NCI-H2171 (cell line): ENCODE results near the gene JPH3.
A peak's percentile ranks its signal among the peaks of the same experiment; 100 is the strongest.
"Not testable (repeated sequence)": the region's sequence is repeated elsewhere in the genome, so short reads cannot be mapped to it uniquely, and the experiment has no call there.

Source experiments
- DNase-seq: peaks from one replicate; lab custom pipeline; 2025; lab: John Stamatoyannopoulos, UW

JPH3 gene

DNA sequence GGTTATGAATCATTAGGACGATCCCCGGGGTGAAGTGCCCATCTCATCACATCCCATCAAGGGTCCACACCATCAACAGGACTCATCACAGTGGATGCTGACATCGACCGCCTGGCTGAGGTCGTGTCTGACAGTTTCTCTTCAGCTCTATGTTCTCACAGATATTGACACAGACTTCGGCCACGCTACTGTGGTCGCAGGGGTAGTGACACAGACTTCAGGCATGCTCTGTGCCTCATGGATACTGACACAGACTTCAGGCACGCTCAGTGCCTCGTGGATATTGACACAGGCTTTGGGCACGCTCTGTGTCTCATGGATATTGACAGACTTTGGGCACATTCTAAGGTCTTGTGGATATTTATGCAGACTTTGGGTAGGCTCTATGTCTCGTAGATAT is 113.3 kb downstream of the JPH3 start:
- DNase-seq = no peak

DNA sequence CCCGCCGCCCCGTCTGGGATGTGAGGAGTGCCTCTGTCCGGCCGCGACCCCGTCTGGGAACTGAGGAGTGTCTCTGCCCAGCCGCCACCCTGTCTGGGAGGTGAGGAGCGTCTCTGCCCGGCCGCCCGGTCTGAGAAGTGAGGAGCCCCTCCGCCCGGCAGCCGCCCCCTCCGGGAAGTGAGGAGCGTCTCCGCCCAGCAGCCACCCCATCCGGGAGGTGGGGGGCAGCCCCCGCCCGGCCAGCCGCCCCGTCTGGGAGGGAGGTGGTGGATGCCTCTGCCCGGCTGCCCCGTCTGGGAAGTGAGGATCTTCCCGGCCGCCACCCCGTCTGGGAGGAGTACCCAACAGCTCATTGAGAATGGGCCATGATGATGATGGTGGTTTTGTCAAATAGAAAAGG is 116.5 kb downstream of the JPH3 start:
- not testable (repeated sequence) for DNase-seq

DNA sequence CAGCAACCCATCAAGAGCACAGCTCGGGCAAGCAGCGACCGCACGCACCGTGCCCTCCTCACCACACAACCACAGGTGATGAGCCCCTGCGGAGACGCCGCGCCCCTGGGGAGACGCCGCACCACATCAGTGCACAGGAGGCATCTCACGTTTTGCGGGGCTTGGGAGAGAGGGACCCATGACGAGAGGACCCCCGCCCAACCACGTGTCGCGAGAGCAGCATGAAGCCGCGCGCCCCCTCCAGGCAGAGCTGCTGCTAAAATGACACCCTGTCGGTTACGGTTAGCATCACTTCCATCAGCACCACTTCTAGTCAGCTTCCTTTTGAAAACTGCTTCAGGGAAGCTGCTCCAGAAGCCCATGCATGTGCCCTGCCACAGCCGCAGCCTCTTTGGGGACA is 118.1 kb downstream of the JPH3 start:
- DNase-seq = no peak

DNA sequence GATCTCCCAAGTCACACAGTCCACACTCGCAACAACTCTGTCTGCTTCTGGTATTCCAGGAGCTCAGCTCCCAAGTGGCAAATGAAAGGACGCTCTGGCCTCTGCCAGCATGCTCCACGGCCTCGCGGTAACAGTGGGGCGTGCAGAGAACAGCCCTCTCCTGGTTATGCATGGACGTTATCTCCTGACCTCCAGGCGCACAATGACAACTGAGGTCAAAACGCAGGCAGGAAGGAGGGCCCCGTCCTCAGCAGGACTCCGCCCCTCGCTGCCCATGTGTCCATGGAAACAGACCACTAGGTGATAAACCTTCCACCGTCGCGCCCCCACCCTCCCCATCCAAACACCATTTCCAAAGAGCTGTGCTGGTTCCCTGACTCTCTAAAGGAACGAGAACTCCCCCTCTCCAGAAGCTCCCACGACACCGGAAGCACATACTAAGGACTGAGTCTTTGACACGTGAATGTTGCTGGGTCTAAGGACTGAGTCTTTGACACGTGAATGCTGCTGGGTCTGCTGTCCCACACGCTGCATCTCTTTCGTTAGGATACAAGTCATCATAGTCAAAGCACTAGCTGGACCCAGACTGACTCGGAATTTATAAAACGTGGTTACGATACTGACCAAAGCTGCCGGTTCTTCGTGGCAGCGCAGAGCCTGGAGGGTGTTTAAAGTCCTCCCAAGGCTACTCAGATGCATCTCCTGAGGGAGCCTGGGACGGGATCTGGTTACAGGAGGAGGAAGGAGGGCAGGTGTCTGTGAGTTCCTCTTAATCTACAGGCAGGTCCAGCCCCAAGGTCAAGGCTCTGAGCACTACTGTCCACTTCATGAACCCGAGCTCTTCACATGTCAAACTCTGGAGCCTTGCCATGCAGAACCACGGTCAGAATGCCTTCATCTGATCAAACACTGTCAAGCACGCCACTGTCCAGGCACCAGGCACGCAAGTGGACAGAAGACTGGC is 119.6 kb downstream of the JPH3 start:
- no peak for DNase-seq

DNA sequence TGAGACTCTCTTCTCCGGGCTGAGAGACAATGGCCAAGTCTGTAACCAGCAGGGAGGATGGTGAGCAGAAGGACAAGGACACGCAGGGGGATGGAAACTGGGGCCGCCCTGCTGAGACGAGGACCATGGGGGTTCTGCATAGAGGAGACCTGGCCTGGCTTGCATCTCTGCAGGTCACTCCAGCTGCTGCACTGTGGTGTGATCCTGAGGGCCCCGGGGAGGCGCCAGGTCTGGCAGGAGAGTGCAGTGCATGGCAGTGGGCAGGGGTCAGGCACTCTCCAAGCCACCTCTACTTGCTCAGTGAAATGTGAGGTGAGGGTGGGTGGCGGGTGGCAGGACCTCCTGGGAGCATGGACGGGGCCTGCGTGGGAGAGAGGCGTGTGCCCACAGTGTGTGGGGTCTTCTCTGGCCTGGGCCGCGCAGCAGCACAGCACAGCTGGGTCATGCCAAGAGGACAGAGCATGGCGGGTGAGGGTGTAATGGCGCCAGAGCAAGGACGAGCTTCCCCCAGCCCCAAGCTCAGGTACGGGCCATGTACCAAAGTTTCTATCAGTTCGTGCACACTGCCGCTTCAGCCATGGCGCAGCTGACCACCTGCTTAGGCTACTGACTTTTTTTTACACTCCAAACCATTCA is 120.4 kb downstream of the JPH3 start:
- DNase-seq = no peak

DNA sequence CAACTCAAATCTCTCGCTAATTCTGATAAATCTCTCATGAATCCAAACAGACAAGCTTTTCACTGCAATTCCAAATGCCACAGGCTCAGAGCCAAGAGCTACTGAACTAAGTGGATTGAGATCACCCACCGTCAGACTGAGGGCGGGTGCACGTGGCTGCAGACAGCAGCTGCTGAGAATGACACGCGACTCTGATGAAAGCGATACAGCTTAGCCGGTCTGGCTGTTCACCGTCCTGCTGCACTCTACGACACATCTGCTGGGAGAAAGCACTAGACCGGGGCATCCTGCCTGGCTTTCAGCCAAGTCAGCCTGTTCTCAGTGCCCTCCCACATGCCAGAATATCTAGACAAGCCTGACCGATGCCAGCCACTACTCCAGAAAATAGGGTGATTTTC is 120.9 kb downstream of the JPH3 start:
- peak; percentile 91 for DNase-seq

DNA sequence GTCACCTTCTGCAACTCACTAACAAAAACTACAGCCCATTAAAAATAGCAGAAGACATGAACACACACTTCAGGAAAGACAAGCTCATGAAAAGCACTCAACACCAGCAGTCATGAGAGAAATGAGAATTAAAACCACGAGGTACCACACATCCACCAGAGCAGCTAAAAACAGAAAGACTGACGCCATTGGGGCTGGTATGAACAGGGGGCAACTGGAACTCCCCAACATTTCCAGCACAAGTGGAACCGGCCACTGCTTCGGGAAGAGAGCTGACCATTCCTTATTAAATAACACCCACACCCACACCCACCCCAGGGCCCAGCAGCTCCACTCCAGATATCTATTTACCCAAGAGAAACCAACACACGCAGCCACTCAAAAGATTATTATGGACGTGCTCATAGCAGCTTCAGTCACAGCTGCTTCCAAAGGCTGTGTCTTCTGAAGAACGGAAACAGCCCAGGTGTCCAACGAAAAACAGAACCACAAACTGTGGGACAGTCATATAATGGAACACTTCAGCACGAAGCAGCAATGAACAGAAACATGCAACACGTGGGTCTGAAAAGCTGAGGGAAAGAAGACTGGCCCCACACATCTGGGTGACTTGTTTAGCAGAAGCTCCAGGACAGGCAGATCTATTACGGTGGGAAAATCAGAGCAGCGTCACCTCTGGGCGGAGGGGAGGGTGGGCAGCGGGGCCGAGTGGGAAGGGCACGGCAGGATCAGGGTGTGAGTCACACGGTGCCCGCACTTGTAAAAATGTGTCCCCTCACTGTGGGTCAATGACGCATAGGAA is 122.4 kb downstream of the JPH3 start:
- no peak for DNase-seq

DNA sequence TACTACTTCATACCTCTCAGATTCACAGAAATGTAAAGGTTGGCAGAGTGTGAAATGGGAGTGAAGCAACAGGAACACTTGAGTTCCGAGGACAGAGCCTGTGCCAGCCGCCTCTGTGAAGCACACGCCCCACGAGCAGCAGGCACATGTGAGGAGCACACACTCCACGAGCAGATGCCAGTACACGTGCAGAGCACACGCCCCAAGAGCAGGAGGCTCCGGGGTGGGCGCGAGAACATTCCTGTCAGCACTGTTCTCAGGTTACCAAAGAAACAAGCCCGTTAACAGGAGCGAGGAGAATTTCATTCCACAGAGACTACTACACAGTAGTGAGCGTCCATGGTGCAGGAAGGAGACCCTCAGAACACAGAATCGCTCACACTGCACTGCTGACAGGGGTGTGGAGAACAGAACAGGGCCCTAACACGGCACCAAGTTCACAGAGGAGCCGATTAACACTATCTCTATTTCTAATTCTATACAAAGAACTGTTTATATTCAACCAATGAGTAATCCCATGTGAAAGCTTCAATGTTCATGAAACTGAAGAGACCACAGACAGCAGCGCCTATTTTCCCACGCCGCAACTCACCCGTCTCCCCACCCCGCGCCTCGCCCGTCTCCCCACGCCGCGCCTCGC is 123.4 kb downstream of the JPH3 start:
- DNase-seq = no peak

DNA sequence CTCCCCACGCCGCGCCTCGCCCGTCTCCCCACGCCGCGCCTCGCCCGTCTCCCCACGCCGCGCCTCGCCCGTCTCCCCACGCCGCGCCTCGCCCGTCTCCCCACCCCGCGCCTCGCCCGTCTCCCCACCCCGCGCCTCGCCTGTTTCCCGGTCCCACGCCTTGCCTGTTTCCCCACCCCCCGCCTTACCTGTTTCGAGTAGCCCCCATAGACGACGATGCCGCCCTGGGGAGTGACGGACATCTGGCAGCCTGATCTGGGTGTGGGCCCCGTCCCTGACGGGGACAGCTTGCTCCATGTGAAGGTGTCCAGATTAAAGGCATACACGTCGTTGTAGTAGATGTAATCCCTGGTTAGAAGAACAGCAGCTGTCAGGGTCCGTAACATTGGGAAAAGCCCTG is 124.3 kb downstream of the JPH3 start:
- not testable (repeated sequence) for DNase-seq

DNA sequence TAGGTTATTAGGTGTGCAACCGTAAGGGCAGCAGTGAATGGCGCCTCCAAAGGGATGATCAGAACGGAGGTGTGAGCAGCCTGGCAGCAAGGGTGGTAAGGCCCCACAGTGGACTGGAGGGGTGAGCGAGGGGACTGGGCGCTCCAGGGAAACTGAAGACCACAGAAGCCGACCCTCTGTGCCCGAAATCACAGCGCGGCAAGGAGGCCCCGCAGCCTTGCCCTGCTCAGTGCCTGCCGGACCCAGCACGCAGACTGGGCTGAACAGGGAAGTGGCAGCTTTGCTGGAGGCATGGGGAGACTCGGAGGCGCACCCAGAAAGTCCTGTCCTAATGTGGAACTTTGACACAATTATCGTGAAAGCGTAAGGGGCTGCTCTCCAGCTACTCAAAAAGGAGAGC is 125.0 kb downstream of the JPH3 start:
- no peak for DNase-seq

DNA sequence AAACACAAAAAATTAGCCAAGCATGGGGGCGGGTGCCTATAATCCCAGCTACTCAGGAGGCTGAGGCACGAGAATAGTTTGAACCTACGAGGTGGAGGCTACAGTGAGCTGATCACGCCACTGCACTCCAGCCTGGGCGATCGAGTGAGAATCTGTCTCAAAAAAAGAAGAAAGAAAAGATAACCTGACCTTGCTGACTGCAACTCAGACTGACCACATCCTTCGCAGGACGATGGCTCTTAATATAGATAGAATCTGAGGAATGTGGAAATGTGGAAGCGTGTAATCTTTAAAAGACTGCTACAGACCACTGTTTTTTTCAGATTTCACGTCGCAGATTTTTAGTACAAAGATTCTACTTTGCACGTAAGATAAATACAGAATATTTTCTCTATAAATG is 125.7 kb downstream of the JPH3 start:
- DNase-seq = no peak

DNA sequence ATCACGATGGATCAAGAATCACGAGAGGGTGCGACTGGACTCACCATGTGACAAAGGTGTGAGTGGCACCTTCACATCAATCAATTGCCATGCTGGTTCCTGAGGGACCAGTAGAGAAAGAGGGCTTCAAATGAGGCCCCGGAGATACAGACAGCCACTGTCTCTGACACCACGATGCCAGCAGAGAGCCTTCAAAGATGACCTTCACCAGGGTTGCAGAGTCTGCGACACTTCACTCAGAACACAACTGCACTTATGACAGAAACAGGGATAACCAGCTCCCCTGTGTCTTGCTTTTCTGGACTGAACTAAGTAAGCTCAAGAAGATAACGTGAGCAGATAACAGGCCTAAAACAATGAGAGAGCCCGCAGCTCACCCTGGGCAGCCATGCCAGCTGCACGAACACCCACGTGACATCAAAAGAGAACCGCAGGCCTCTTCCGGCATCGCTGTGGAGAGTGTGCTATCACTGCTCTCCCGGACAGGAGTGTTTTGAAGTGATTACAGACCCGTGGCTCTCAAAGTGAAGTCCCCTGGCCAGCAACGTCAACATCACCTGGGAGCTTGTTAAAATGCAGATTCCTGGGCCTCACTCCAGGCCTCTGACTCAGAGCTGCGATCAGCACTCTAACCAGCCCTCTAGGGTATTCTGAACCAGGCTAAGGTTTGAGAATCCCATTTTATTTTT is 127.1 kb downstream of the JPH3 start:
- no peak for DNase-seq

DNA sequence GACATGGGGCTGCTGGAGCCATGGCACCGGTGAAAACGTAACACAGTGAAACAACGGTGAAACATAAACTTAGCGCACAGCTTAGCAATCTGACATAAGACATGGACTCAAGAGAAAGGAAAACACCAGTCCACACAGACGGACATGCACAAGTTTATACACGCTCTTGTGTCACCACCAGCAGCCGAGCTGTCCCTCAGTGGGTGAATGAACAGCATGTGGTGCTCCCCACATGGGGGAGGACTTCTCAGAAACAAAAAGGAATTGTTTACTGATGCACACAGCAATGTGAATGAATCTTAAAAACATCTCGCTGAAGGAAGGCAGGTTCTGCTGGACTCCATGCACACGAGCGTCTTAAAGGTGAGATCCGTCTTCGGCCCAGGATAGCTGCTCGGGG is 129.3 kb downstream of the JPH3 start:
- no peak for DNase-seq

DNA sequence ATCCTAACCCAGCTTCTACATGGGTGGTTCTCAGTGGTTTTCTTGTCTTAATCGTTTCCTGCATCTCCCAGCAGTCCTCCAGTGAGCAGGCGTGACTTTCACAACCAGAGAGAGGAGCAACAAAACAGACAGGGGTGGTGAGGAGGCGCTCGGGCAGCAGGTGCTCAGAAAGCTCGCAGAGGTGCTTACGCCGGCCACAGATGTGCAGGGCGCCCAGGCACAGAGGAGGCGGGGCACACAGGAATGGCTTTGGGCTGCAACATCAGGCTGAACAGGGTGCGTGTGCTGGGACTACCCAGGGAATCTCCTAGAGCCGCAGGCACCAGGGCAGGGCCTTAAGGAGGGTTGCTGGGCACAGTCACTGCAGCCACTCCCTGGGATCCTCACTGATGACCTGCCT is 130.9 kb downstream of the JPH3 start:
- no peak for DNase-seq

DNA sequence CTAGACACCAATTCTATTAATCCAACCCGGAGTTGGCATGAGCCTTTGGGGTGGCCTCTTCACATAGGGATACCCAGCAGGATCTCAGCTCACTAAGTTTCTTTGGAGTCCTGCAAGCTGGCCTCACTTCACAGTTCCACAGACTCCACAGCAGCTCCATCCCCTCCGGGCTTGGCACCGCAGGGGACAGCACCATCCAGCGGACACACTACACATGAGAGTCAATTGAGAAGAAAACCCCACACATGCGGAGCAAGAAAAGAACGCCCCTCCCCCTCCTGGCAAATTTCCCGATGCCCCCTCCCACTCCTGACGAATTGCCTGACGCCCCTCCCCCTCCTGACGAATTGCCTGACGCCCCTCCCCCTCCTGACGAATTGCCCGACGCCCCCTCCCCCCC is 132.3 kb downstream of the JPH3 start:
- DNase-seq = no peak

DNA sequence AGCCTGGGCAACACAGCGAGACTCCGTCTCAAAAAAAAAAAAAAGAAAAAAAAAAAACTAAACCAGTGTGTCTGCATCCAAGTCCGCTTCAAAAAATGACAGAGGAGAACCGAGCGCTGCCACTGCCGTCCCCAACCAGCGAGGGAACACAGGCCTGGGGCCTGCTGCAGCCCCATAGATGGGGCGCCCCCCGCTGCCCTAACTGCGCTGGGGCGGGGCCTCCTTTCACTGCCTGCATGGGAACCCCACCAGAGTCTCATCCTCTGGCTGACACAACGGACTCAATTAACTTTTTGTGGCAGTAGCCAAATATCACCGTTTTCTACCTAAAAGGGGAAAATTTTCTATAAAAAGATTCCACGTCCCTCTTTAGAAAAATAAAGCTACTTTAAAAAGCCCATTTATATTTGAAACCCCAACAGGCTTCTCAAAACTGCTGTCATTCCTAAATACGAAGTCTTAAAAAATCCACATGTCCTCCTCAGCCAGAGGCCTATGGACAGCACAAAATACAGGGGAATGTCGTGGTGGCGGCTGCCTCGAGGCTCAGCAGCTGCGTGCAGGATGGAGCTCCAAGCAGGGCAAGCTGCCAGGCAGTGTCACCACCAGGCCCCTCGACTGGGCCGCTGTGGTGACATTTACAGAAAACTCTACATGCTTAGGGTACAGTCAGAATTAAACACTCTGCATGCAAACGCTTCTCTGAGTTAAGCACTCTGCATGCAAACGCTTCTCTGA is 133.1 kb downstream of the JPH3 start:
- DNase-seq = no peak

DNA sequence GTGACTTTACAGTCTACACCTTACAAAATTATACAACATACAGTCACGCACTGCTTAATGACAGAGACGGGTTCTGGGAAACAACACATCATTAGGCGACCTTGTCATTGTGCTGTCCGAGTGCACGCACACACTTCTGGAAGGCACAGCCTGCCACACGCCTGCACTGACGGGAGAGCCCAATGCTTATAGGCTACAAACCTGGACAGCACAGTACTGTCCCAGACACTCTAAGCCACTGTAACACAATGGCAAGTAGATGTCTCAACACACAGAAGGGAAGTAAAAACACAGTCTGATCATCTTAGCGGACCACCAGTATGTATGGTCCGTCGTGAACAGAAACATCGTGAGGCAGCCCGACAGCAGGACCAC is 133.7 kb downstream of the JPH3 start:
- DNase-seq = no peak

DNA sequence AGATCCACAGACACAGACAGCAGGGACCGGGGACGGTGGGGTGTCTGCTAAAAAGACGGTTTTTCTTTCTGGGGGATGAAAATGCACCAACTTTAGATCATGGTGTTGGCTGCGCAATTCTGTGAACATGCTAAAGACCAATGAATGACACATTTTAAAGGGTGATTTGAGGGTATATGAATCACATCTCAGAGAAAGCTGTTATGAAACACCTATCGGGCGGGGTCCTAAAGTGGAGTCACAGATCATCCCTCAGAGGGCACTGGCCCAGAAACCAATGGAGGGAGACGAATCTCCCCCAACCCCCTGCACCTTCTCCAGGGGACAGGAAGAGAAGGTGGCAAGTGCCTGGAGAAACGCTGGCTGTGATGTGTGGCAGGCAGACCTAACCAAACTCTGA is 137.5 kb downstream of the JPH3 start:
- DNase-seq = no peak

DNA sequence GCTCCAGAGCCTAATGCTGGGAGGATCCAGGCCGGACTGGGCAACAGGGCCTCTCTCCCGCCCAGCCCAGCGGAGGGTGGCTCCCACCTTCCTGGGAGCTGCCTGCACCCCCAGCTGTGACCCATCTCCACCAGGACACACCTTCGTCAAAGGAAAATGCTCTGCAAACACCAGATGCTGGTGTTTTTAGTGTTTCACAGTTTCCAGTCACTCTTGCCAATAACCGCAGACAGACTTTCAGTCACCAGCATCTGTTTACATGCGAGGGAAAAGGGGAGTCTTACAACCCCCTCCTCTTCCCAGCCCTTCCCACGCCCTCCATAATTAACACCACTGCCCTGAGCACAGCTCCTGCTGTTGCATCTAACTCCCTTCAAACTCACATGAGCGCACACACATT is 138.1 kb downstream of the JPH3 start:
- peak; percentile 90 for DNase-seq

DNA sequence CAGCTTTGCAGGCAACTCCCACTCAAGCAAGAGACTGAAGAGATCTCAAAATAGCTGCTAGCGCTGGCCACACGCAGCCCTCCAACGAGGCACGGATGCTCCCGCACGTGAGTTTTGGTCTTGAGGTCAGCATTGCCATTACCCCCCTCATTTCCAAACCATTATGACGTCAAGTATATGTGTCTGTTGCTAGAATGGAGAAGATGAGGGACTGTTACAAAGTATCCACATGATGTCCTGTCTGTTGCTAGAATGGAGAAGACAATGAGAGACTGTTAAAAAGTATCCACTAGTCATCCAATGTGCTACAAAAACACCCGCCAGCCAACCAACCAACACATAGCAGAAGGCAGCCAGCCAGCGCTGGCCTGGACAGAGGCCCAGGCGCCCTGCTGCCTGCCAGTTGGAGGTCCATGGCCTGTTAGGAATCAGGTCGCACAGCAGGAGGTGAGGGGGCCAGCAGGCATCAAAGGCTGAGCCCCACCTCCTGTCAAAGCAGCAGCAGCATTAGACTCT is 138.7 kb downstream of the JPH3 start:
- no peak for DNase-seq
